CD4-positive, alpha-beta T cell treated with Interleukin-10 for 1 hour (primary cell): Measurements from ENCODE around the gene NEDD4L.

ENCODE experiments used
- DNase-seq: peaks from one replicate; pipeline ENCODE4 v3.0.0-alpha.2; 2020

The NEDD4L gene

GRCh38 chr18:58095655-58096054 is 51.6 kb downstream of the NEDD4L start:
- no peak for DNase-seq

- DNase-seq: no peak
Observed at GRCh38 chr18:58096658-58097057, 52.6 kb downstream of the NEDD4L start.

GRCh38 chr18:58097121-58097906 is 53.3 kb downstream of the NEDD4L start:
- DNase-seq: no peak

- DNase-seq: no peak
Observed at GRCh38 chr18:58097907-58098166, 53.8 kb downstream of the NEDD4L start.

DNA sequence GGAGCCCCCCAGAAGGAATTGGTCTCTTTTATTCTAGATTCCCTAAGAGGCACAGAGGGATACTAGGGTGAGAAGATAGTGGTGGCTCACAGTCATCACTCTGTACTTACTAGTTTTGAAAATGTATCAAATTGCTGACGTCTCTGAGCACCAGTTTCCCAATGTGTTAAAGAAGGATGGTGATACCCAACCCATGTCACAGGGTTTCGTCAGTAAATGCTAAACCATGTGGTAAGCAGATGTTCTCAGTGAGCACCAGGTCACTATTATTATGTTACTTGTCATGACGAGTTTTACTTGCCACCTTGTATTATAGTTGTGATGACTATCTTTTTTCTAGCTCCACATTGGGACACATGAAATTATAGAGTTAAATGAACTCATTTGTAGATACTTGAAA is 54.7 kb downstream of the NEDD4L start:
- DNase-seq: no peak

- no peak for DNase-seq
Observed at GRCh38 chr18:58100154-58100553, 56.1 kb downstream of the NEDD4L start.

GRCh38 chr18:58101291-58101794 is 57.3 kb downstream of the NEDD4L start:
- DNase-seq: no peak

DNA sequence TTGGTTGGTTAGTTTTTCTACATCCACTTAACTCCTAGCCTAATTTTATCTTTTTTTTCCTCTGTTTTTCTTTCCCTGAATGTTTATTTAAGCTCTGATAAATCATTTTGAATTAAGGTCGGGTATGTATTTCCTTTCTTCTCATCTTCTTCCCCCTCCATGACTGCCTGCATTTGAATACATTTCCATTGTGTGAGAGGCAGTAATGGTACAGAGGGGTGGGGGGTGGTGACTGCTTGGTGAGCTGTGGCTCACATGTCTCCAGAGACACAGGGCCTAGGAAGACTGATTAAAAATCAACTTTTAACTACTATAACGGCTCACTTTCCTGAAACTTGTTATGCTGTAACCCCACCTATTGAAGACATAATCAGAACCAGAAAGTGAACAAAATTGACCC is 58.0 kb downstream of the NEDD4L start:
- DNase-seq: no peak

DNA sequence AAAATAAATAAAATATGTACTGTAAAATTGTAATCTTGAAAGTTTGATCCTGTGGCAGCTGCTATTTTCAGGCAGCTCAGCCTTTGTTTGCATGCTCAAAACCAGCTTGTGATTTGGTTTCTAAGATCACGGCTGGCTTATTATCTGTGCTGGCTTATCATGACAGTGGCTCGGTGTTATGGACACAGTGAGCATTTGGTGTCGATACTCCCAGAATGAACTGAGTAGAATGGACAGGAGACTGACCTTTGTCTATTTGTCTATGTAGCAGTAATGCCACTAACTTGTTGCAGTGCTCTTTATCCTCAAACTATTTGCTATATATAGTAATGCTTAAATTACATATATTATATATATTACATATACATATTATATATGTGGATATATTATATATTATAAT is 58.8 kb downstream of the NEDD4L start:
- no peak for DNase-seq

DNA sequence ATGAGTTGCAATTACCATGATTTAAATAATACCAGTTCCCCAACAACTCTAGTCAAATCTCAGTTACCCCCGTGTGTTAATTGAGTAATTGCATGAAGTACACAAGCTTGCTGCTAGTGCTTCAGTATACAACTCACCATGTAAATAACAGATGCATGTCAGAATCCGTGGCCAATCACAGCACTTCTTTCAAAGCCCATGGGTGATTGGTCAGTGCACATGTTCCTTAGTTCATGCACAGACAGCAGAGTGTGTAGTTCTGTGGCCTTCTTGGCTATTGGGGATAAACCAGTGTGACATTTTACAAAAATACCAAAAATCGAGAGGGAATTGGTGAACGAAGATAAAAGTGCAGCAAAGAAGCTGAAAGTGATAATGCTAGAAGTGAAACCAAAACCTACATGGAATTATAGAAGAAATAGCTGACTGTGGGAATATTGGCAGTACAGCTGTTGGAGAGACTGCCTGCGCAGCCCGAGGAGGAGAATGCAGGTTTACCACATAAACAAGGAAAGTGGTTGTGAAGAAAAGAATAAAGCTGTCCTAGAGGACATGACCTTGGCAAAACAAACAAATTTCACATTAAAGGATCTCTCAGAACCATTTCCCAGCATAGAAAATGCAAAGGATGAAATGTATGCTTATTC is 59.4 kb downstream of the NEDD4L start:
- DNase-seq: no peak

DNA sequence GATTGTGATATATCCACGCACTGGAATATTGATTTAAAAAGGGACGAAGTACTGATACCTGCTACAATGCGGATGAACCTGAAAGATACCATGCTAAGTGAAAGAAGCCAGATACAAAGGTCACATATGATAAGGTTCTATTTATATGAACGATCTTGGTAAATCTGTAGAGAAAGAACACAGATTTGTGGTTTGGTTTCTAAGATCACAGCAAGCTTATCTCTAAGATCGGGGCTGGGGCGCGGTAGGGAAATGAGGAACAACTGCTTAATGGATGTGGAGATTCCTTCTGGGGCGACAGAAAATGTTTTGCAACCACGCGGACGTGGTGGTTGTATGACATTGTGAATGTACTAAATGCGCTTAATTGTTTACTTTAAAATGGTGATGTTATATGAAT is 60.1 kb downstream of the NEDD4L start:
- DNase-seq: no peak

DNA sequence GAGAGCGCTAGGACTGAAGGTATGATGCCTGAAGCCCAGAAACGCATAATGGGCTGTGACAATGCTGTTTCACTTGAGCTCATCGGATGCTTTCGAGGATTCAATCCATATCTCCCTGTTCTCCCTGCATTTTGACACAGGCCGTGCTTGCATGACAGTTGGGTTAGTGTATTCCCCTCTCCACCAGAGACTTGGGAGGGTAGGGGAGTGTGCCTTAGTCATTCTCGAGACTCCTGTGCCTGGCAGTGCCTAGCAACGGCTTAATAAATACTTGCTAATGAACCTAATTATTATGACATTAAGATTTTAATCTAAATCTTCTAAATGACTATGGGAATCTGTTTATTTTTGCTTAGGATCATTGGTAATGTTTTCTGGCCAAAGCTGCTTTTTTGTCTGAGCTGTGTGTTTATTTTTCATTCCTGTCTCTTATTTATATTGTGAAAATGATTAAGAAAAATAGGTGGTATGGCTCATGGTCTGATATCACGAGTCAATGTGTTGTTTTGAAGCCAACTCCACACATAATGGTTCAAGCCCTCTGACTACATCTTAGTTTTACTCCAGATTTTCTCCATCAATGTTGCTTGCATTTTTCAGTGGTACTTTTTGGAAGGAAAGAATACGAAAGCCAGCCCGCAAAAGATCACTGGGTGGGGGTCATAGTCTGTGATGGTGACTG is 61.3 kb downstream of the NEDD4L start:
- no peak for DNase-seq

GRCh38 chr18:58105888-58106260 is 61.8 kb downstream of the NEDD4L start:
- DNase-seq: no peak

DNA sequence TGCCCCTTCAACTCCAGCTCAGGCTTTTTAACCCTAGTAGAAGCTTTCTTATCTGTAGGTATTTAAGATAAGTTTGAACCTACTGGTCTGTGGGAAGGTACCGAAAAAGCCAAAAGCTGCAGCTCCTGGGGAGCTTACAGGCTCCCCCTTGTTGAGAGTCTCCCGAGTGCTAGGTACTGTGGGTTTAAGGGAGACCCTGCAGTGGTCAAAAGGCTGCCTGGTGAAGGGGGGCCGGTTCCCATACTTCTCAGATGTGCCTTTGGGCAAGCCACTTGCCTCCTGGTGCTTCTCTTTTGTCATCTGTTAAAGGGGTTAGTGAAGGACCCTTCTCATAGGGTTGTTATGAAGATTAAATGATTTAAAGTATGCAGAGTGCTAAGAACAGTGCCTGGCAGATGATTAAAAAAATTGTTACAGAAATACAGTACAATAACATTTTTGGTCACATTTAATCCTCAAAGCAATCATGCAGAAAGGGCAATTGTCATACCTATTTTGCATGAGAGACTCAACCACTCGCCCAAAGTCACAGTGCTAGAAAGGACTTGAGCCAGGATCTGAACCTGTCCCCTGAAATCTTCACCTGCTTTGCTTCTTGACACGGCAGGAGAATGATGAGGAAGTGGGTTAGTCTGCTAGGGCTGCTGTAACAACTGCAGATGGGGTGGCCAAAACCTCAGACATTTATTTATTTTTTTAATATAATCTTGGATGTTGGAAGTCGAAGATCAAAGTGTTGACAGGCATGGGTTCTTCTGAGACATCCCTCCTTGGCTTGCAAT is 62.5 kb downstream of the NEDD4L start:
- DNase-seq: no peak

DNA sequence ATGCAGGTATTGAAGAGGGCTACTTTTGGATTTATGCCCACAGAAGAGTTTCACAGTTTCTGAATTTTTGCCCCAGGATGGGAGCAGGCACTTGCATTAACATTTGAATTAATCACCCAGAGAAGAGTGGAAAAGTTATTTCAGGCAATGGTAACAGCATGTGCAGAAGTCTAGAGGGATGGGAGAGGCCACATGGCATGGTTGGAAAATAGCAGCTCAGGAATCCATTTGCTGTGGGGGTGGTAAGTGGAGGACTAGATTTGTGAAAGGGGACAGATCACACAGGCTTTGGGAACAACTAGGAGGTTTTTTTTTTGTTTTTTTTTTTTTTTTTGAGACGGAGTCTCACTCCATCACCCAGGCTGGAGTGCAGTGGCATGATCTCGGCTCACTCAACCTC is 65.2 kb downstream of the NEDD4L start:
- DNase-seq: no peak

DNA sequence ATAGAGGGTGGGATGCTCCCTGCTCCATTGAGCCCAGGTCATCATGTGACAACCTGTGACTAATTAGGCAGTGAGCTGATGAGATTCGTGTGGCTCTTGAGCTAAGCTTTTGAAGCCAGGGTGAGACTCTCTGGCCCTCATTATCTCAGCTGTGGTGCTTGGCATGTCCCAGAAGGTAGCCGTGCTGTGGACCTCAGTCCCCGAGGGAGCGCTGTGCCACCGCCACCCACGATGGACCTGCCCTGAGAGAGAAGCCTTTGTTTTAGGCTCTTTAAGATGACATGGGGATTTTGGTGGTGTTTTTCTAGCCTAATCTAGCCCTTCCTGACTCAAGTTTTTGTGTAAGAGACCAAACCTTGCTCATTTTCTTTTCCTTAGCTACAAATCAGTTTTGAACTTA is 66.4 kb downstream of the NEDD4L start:
- DNase-seq: no peak

DNA sequence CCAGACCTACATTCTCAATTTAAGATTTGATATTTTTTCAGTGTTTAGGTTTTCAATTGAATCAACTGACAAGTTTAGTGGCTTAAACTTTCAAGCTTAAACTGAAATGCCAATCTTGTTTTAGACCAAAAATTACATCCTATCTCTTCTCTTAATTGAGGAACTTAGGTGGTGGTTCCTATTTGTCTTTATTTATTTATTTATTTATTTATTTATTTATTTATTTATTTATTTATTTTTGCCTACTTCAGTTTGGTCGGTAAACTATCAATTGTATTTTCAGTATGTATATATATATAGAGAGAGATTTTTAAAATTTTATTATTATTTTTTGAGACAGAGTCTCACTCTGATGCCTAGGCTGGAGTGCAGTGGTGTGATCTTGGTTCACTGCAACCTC is 68.1 kb downstream of the NEDD4L start:
- DNase-seq: no peak

- no peak for DNase-seq
Observed at GRCh38 chr18:58113337-58113736, 69.3 kb downstream of the NEDD4L start.

DNA sequence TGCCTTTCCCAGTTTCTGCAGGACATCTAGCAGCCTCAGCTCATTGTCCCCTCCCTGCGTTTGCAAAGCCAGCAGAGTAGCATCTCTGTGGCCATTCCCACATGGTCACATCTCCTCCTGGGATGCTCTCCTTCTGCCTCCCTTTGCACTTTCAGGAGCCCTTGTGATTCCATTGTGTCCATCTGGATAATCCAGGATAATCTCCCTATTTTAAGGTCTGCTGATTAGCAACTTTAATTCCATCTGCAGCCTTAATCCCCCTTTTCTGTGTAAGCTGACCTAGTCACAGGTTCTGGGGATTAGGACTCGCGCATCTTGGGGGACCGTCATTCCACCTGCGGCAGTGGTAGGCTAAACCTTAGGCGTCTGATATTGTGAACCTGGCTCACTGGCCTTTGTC is 70.7 kb downstream of the NEDD4L start:
- DNase-seq: no peak

GRCh38 chr18:58116818-58117217 is 72.8 kb downstream of the NEDD4L start:
- no peak for DNase-seq

DNA sequence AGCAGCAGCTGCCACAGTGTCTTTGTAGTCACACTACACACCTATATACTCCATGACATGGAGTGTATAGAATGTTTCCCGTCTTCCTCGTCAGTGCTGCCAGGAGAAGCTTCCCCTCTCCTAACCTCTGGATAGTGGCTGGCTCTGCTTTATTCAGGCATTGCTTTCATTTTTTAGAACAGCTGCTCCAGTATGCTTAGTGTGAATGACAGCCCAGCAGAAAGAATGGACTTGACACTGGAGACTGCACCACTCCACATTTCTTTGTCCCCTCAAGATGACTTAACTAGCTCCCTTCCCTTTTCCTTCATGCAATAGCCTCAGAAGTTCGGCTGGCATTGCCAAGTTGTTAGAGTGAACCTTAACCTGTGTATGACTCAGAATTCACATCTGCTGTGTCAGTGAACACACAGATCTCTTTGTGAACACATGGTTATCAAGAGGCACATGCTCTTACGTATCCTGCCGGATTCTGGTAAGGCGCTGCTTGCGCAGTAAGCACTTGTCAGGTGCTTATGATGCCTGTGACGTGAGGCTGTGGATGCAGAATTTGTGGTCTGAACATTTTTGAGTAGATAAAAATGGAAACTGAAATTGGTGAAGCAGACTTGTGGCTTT is 73.9 kb downstream of the NEDD4L start:
- DNase-seq: no peak

GRCh38 chr18:58118536-58118935 is 74.5 kb downstream of the NEDD4L start:
- DNase-seq: no peak

DNA sequence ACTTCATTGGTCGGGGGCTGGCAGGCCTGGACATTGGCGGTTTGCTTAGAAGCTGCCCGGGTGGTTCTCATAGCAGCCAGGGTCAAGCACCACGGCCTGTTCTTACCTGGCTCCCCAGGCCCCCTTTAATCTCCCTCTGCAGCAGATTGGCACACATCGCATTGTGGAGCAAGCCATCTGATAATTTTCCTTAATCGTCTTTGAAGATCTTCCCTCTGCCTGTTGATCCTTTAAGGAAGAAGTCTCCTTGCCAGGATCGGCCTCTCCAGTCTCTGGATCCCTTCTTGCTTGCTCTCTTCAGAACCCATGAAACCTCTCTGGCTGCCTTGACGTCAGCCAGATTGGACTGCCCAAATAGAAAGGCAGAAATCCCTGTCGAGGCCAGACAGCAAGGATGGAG is 75.8 kb downstream of the NEDD4L start:
- DNase-seq: no peak
